HEK293 (cell line): ENCODE measurements around the gene MAGEB1.

Experiments
- REST ChIP-seq: fragments of 450-650 bp; formaldehyde crosslinking; IDR thresholded peaks from 2 replicates; pipeline ENCODE4 v1.5.1; 2016; ENCODE audit warnings: missing biosample characterization, missing genetic modification characterization
- ZFP41 ChIP-seq: fragments of 450-650 bp; formaldehyde crosslinking; IDR thresholded peaks from 2 replicates; pipeline ENCODE4 v1.5.1; 2016; ENCODE audit warnings: missing biosample characterization, missing genetic modification characterization, borderline replicate concordance
- ZNF184 ChIP-seq: fragments of 450-650 bp; IDR thresholded peaks from 2 replicates; pipeline ENCODE4 v1.5.1; 2018; ENCODE audit warnings: missing biosample characterization, mild to moderate bottlenecking, missing genetic modification characterization
- ZNF510 ChIP-seq: fragments of 450-650 bp; formaldehyde crosslinking; IDR thresholded peaks from 2 replicates; pipeline ENCODE4 v1.5.1; 2018; ENCODE audit warnings: mild to moderate bottlenecking, missing genetic modification characterization, missing biosample characterization; ENCODE audit not compliant: insufficient replicate concordance
- ZNF518A ChIP-seq: fragments of 450-650 bp; formaldehyde crosslinking; conservative IDR thresholded peaks from 2 replicates; pipeline ENCODE4 v1.5.1; 2016; ENCODE audit warnings: low read depth, missing biosample characterization, missing genetic modification characterization
- ZNF561 ChIP-seq: fragments of 450-650 bp; IDR thresholded peaks from 2 replicates; pipeline ENCODE4 v1.5.1; 2018; ENCODE audit warnings: missing biosample characterization, missing genetic modification characterization, borderline replicate concordance
- ZNF707 ChIP-seq: fragments of 450-650 bp; formaldehyde crosslinking; IDR thresholded peaks from 2 replicates; pipeline ENCODE4 v1.5.1; 2016; ENCODE audit warnings: missing biosample characterization, missing genetic modification characterization
- ZNF776 ChIP-seq: fragments of 450-650 bp; formaldehyde crosslinking; IDR thresholded peaks from 2 replicates; pipeline ENCODE4 v1.5.0; 2017; ENCODE audit warnings: missing biosample characterization, missing genetic modification characterization, borderline replicate concordance
- ZNF777 ChIP-seq: fragments of 450-650 bp; formaldehyde crosslinking; IDR thresholded peaks from 2 replicates; pipeline ENCODE4 v1.5.1; 2017; ENCODE audit warnings: missing biosample characterization, missing genetic modification characterization, borderline replicate concordance
- ZNF830 ChIP-seq: fragments of 450-650 bp; IDR thresholded peaks from 2 replicates; pipeline ENCODE4 v1.5.0; 2018; ENCODE audit warnings: missing biosample characterization, missing genetic modification characterization, low read depth, mild to moderate bottlenecking, moderate library complexity
- TF ChIP-seq, protein P1 (sequence below): fragments of 450-650 bp; formaldehyde crosslinking; IDR thresholded peaks from 2 replicates; pipeline ENCODE4 v1.5.1; 2016; ENCODE audit warnings: missing biosample characterization, missing genetic modification characterization
- TF ChIP-seq, protein P2 (sequence below): fragments of 450-650 bp; formaldehyde crosslinking; conservative IDR thresholded peaks from 2 replicates; pipeline ENCODE4 v1.5.1; 2016; ENCODE audit warnings: low read depth, missing biosample characterization, missing genetic modification characterization
- TF ChIP-seq, protein P3 (sequence below): fragments of 450-650 bp; formaldehyde crosslinking; IDR thresholded peaks from 2 replicates; pipeline ENCODE4 v1.5.1; 2017; ENCODE audit warnings: missing biosample characterization, mild to moderate bottlenecking, missing genetic modification characterization, moderate library complexity
- TF ChIP-seq, protein P4 (sequence below): fragments of 450-650 bp; formaldehyde crosslinking; IDR thresholded peaks from 2 replicates; pipeline ENCODE4 v1.5.1; 2016; ENCODE audit warnings: missing biosample characterization, missing genetic modification characterization, borderline replicate concordance

GRCh38 chrX:30230395-30230794 is 16.6 kb upstream of the MAGEB1 start, which contains the start of gene MAGEB3:
- TF ChIP-seq ZNF510, result no peak
- TF ChIP-seq, protein P1, sequence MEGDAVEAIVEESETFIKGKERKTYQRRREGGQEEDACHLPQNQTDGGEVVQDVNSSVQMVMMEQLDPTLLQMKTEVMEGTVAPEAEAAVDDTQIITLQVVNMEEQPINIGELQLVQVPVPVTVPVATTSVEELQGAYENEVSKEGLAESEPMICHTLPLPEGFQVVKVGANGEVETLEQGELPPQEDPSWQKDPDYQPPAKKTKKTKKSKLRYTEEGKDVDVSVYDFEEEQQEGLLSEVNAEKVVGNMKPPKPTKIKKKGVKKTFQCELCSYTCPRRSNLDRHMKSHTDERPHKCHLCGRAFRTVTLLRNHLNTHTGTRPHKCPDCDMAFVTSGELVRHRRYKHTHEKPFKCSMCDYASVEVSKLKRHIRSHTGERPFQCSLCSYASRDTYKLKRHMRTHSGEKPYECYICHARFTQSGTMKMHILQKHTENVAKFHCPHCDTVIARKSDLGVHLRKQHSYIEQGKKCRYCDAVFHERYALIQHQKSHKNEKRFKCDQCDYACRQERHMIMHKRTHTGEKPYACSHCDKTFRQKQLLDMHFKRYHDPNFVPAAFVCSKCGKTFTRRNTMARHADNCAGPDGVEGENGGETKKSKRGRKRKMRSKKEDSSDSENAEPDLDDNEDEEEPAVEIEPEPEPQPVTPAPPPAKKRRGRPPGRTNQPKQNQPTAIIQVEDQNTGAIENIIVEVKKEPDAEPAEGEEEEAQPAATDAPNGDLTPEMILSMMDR (tag by site-specific recombination), result no peak
- TF ChIP-seq ZNF518A, result no peak
- no peak for TF ChIP-seq ZNF707 (tag by site-specific recombination)
- TF ChIP-seq ZNF776, result no peak
- TF ChIP-seq, protein P2, sequence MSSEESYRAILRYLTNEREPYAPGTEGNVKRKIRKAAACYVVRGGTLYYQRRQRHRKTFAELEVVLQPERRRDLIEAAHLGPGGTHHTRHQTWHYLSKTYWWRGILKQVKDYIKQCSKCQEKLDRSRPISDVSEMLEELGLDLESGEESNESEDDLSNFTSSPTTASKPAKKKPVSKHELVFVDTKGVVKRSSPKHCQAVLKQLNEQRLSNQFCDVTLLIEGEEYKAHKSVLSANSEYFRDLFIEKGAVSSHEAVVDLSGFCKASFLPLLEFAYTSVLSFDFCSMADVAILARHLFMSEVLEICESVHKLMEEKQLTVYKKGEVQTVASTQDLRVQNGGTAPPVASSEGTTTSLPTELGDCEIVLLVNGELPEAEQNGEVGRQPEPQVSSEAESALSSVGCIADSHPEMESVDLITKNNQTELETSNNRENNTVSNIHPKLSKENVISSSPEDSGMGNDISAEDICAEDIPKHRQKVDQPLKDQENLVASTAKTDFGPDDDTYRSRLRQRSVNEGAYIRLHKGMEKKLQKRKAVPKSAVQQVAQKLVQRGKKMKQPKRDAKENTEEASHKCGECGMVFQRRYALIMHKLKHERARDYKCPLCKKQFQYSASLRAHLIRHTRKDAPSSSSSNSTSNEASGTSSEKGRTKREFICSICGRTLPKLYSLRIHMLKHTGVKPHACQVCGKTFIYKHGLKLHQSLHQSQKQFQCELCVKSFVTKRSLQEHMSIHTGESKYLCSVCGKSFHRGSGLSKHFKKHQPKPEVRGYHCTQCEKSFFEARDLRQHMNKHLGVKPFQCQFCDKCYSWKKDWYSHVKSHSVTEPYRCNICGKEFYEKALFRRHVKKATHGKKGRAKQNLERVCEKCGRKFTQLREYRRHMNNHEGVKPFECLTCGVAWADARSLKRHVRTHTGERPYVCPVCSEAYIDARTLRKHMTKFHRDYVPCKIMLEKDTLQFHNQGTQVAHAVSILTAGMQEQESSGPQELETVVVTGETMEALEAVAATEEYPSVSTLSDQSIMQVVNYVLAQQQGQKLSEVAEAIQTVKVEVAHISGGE, result no peak
- TF ChIP-seq, protein P3, sequence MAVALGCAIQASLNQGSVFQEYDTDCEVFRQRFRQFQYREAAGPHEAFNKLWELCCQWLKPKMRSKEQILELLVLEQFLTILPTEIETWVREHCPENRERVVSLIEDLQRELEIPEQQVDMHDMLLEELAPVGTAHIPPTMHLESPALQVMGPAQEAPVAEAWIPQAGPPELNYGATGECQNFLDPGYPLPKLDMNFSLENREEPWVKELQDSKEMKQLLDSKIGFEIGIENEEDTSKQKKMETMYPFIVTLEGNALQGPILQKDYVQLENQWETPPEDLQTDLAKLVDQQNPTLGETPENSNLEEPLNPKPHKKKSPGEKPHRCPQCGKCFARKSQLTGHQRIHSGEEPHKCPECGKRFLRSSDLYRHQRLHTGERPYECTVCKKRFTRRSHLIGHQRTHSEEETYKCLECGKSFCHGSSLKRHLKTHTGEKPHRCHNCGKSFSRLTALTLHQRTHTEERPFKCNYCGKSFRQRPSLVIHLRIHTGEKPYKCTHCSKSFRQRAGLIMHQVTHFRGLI, result no peak
- TF ChIP-seq ZNF777 (tag by site-specific recombination), result no peak
- TF ChIP-seq ZNF830, result no peak
- no peak for TF ChIP-seq ZFP41 (tag by site-specific recombination)
- TF ChIP-seq REST, result no peak
- no peak for TF ChIP-seq ZNF184
- TF ChIP-seq, protein P4, sequence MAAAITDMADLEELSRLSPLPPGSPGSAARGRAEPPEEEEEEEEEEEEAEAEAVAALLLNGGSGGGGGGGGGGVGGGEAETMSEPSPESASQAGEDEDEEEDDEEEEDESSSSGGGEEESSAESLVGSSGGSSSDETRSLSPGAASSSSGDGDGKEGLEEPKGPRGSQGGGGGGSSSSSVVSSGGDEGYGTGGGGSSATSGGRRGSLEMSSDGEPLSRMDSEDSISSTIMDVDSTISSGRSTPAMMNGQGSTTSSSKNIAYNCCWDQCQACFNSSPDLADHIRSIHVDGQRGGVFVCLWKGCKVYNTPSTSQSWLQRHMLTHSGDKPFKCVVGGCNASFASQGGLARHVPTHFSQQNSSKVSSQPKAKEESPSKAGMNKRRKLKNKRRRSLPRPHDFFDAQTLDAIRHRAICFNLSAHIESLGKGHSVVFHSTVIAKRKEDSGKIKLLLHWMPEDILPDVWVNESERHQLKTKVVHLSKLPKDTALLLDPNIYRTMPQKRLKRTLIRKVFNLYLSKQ, result no peak
- no peak for TF ChIP-seq ZNF561 (tag by site-specific recombination)
